Tibial nerve (tissue), 4 donors: ENCODE measurements around the gene PIGZ. TPM values are rescaled to one million over a fixed set of nuclear protein-coding genes. Genes with fewer than 3 reads are reported as not detected.

Experiments used
- DNase-seq, 2 donors: peaks; one replicate each; pipeline ENCODE4 v3.0.0-alpha.2; 2019; ENCODE audit warnings: low spot score in 2 of 2
- H3K27ac ChIP-seq, 4 donors: fragments of 200-600 bp; sonication (generic) in 3 of 4; one replicate each; pipeline ENCODE4 v1.5.1; 2017 to 2019; ENCODE audit warnings: mild to moderate bottlenecking in 1 of 4
- H3K27me3 ChIP-seq, 2 donors: fragments of 200-600 bp; sonication (generic) in 1 of 2; one replicate each; pipeline versions ENCODE4 v1.5.1 to v1.6.0; 2017 to 2019
- H3K36me3 ChIP-seq, 3 donors: fragments of 200-600 bp; sonication (generic); one replicate each; pipeline ENCODE4 v1.5.1; 2018 to 2019
- H3K4me1 ChIP-seq, 4 donors: fragments of 200-600 bp; sonication (generic) in 3 of 4; one replicate each; pipeline ENCODE4 v1.5.1; 2017 to 2019
- H3K4me3 ChIP-seq, 4 donors: fragments of 200-600 bp; sonication (generic) in 3 of 4; one replicate each; pipeline ENCODE4 v1.5.1; 2017 to 2019; ENCODE audit warnings: mild to moderate bottlenecking in 1 of 4, moderate library complexity in 1 of 4
- H3K9me3 ChIP-seq, 4 donors: fragments of 200-600 bp; sonication (generic) in 3 of 4; one replicate each; pipeline ENCODE4 v1.5.1; 2017 to 2019
- EP300 ChIP-seq, 2 donors: sonication (generic); formaldehyde crosslinking; IDR thresholded peaks; one replicate each; pipeline ENCODE4 v1.6.1; 2017; ENCODE audit warnings: antibody characterized with exemption in 2 of 2, mild to moderate bottlenecking in 1 of 2
- POLR2A ChIP-seq, 2 donors: fragments of 450-650 bp; IDR thresholded peaks; one replicate each; pipeline ENCODE4 v1.6.1; 2017; ENCODE audit warnings: antibody characterized with exemption in 2 of 2, mild to moderate bottlenecking in 2 of 2, moderate library complexity in 2 of 2
- WGBS, 2 donors: methylation state at CpG; one replicate each; pipeline ENCODE4 v1.1.5; 2018; 5-methylcytosine and 5-hydroxymethylcytosine counted together
- total RNA-seq, 4 donors: library from RNA; depleted of rRNA; stranded (reverse); fragments of >200 nt; gene quantifications; one replicate each; pipeline ENCODE4 v1.1.0, GENCODE V29; 2016
- TF ChIP-seq, protein P1 (sequence below), 5 experiments: fragments of 200-600 bp in 3 of 5; fragments of 450-650 bp in 2 of 5; sonication (generic) in 3 of 5; IDR thresholded peaks; one replicate each; pipeline ENCODE4 v1.5.1; 2016 to 2019; ENCODE audit warnings: antibody characterized with exemption in 5 of 5, mild to moderate bottlenecking in 3 of 5, moderate library complexity in 2 of 5

PIGZ gene
- total RNA-seq, 4 donors from 2014 or later, result 14.9 to 31.8 (median 25.7) TPM

DNA sequence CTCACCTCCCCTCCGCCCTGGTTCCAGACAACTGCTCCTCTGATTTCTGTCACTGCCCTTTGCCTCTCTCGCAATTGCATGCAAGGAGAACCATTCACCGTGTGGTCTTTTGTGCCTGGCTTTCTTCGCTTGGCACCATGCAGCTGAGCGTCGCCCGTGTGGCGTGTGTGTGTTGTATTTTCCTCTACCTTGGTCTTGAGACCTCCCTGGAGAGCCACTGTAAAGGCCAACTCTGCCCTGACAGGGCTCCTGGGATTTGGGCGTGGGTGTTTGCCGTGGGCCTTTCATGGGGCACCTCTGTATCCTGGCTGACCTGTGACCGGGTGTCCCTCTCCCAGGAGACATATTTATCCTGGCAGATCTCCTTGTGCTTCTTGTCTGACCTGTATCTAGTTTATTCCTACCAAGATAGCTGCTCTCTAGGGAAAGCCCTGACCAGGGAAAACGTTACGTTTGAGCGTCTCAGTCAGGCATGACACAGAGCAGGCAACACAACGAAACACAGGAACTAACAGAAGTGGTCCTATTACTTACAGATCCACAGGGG, 2.0 kb upstream of the PIGZ start:
- Histone ChIP-seq H3K4me3 (no peak overlapping the region), H3K9me3 (no peaks in the 10 kb centered on the region), H3K36me3 (peaks cover 0 to 16% (median 0%) of the 10 kb centered on the region in 3 donors), H3K4me1 (peaks cover 0 to 23% (median 4%) of the 10 kb centered on the region in 4 donors), H3K27me3 (no peaks in the 10 kb centered on the region), H3K27ac (no peak overlapping the region)
- DNase-seq, result no peak
- TF ChIP-seq EP300 (IDR thresholded peaks at IDR 0.05) (no peak), POLR2A (IDR thresholded peaks at IDR 0.05) (no peak)
- TF ChIP-seq, protein P1, sequence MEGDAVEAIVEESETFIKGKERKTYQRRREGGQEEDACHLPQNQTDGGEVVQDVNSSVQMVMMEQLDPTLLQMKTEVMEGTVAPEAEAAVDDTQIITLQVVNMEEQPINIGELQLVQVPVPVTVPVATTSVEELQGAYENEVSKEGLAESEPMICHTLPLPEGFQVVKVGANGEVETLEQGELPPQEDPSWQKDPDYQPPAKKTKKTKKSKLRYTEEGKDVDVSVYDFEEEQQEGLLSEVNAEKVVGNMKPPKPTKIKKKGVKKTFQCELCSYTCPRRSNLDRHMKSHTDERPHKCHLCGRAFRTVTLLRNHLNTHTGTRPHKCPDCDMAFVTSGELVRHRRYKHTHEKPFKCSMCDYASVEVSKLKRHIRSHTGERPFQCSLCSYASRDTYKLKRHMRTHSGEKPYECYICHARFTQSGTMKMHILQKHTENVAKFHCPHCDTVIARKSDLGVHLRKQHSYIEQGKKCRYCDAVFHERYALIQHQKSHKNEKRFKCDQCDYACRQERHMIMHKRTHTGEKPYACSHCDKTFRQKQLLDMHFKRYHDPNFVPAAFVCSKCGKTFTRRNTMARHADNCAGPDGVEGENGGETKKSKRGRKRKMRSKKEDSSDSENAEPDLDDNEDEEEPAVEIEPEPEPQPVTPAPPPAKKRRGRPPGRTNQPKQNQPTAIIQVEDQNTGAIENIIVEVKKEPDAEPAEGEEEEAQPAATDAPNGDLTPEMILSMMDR (IDR thresholded peaks at IDR 0.05), result no peak
- 83 to 87% methylated on average over 15 of the region's 15 CpGs for WGBS, 2 donors

GRCh38 chr3:196969660-196970546, 1.3 kb upstream of the PIGZ start:
- Histone ChIP-seq H3K4me3 (peak overlapping the region; percentile 79 to 93 (median 82)), H3K9me3 (no peaks in the 10 kb centered on the region), H3K27ac (peak overlapping the region in 3 of 4 donors; percentile 62 to 84 (median 65)), H3K36me3 (peaks cover 0 to 23% (median 0%) of the 10 kb centered on the region in 3 donors), H3K27me3 (no peaks in the 10 kb centered on the region), H3K4me1 (peaks cover 0 to 23% (median 4%) of the 10 kb centered on the region in 4 donors)
- no peak for TF ChIP-seq EP300 (IDR thresholded peaks at IDR 0.05)
- peak in 1 of 2 donors; percentile 29 for TF ChIP-seq POLR2A (IDR thresholded peaks at IDR 0.05)
- TF ChIP-seq, protein P1 (IDR thresholded peaks at IDR 0.05), result peak; percentile 90 to 98 (median 96)
- DNase-seq, result no peak
- WGBS, 2 donors, result 14 to 19% methylated on average over 50 to 61 of the region's 100 CpGs

DNA sequence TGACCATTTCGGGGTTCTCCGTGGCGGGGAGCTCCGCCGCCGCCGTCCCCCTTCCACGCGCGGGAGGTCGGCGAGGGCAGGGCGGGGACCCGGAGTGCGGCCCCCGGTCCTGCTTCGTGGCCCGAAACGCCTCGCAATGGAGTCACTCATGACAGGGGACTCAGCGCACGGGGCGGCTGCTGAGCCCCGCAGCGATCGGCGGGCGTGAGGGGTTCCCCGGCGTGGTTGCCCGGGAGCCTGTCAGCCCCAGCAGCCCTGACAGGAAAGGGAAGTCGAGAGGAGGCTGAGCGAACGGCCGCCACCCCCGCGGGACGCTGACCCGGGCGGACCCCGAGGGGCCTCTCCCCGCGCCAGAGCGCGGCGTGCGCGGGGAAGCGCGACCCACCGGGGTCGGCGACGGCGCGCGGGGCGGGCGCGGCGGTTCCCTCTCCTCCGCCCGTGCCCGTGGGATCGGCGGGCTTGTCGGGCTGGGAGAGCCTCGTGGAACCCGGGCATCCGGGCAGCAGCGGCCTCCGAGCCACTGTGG, 564 bp upstream of the PIGZ start:
- Histone ChIP-seq H3K27me3 (no peaks in the 10 kb centered on the region), H3K36me3 (peaks cover 0 to 25% (median 0%) of the 10 kb centered on the region in 3 donors), H3K27ac (peak overlapping the region; percentile 62 to 84 (median 66)), H3K4me1 (peaks cover 0 to 23% (median 4%) of the 10 kb centered on the region in 4 donors), H3K9me3 (no peaks in the 10 kb centered on the region), H3K4me3 (peak overlapping the region; percentile 79 to 93 (median 82))
- 0% methylated on average over 9 of the region's 72 CpGs; no CpG with 5 or more reads in 1 of the 2 donors for WGBS, 2 donors
- DNase-seq, result no peak
- TF ChIP-seq POLR2A (IDR thresholded peaks at IDR 0.05) (no peak), EP300 (IDR thresholded peaks at IDR 0.05) (no peak)
- TF ChIP-seq, protein P1 (IDR thresholded peaks at IDR 0.05), result no peak

DNA sequence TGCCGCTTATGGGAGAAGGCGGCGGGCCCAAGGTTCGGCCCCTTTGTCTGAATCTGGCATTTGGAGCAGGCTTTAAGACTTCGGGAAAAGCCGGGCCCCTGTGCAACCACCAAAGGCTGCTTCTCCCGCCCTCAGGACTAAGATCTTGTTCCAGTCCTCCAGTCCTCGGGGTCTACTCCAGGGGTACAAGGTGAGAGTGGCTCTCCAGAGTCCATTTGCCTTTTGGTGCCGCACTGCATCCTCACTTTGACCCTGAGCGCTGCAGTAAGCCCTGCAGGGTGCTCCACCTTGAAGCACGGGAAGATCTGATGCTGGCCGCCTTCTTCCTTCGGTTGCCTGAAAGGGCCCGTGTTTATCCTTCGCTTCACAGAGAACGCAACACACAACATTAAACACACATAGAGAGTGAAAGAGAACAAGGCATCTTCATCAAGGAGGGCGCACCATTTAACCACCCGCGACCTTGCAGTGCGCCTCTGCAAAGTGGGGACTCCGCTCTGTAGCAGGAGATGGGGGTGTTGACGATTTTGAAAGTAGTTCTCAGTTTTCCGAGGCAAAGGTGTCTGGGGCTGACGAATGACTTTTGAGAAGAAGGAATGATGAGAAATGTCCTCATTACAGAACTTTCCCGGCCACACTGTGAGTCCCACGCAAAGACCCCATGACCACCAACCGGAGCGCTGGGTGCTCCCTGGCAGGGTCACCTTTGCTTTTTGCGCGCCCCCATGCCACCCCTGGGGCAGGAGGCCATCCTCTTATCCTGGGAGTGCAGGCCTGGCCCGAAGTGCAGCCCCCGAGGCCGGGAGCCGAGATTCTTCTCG, 1.0 kb downstream of the PIGZ start:
- TF ChIP-seq POLR2A (IDR thresholded peaks at IDR 0.05), result no peak
- TF ChIP-seq EP300 (IDR thresholded peaks at IDR 0.05), result no peak
- TF ChIP-seq, protein P1 (IDR thresholded peaks at IDR 0.05), result no peak
- no peak overlapping the region for H3K27ac ChIP-seq
- H3K4me3 ChIP-seq, result peak overlapping the region; percentile 51 to 93 (median 78)
- H3K27me3 ChIP-seq, result no peaks in the 10 kb centered on the region
- peaks cover 0 to 23% (median 4%) of the 10 kb centered on the region in 4 donors for H3K4me1 ChIP-seq
- peaks cover 0 to 25% (median 0%) of the 10 kb centered on the region in 3 donors for H3K36me3 ChIP-seq
- no peaks in the 10 kb centered on the region for H3K9me3 ChIP-seq
- 53 to 58% methylated on average over 34 to 35 of the region's 35 CpGs for WGBS, 2 donors
- DNase-seq, result no peak
